IMR-90 (cell line): ENCODE measurements around the gene SLC2A8. TPM values are rescaled to one million over a fixed set of nuclear protein-coding genes. Genes with fewer than 3 reads are reported as not detected.

Experiments used
- ATAC-seq: fragments of 200-7000 bp; cut with Tn5 transposase; 2 replicates; pipeline ENCODE4 v1.9.1; 2020; ENCODE audit warnings: low read depth, mild to moderate bottlenecking, moderate library complexity
- BruUV-seq: library from RNA; stranded (reverse); fragments of 400-500 nt; replicated peaks from 2 replicates; lab custom pipeline; 2021; lab: Mats Ljungman, UMichigan
- CTCF ChIA-PET: fragments of 300-600 bp; formaldehyde crosslinking; extraction: SDS; loops from one replicate; lab custom pipeline; 2021; ENCODE audit warnings: antibody characterized with exemption; lab: Yijun Ruan, JAX
- POLR2A ChIA-PET: fragments of 300-600 bp; sonication (Branson Sonifier 250); formaldehyde crosslinking; loops from one replicate; lab custom pipeline; 2022; ENCODE audit warnings: antibody characterized with exemption; ENCODE audit not compliant: unreplicated experiment; lab: Charles Lee
- DNase-seq: peaks from one replicate; pipeline ENCODE4 v3.0.0; 2013
- H2AFZ ChIP-seq: replicated peaks from 2 replicates; pipeline ENCODE3; 2013; ENCODE audit warnings: low read length, mild to moderate bottlenecking; ENCODE audit not compliant: poor library complexity
- H2AK5ac ChIP-seq: 2 replicates; pipeline ENCODE4 v1.6.1; 2013; ENCODE audit warnings: low read depth, low read length, inconsistent platforms
- H2AK9ac ChIP-seq: replicated peaks from 2 replicates; pipeline ENCODE3; 2013; ENCODE audit warnings: mild to moderate bottlenecking, low read depth, low read length, moderate library complexity; ENCODE audit not compliant: poor library complexity
- H2BK120ac ChIP-seq: 2 replicates; pipeline ENCODE4 v1.6.1; 2013; ENCODE audit warnings: low read depth, low read length, inconsistent platforms
- H2BK15ac ChIP-seq: 3 replicates; pipeline ENCODE4 v1.6.1; 2013; ENCODE audit warnings: low read depth, low read length, inconsistent platforms
- H2BK20ac ChIP-seq: 2 replicates; pipeline ENCODE4 v1.6.1; 2013; ENCODE audit warnings: low read depth, mild to moderate bottlenecking, inconsistent platforms, low read length, moderate library complexity
- H2BK5ac ChIP-seq: 2 replicates; pipeline ENCODE4 v1.6.1; 2013; ENCODE audit warnings: mild to moderate bottlenecking, low read depth, low read length, inconsistent platforms; ENCODE audit not compliant: poor library complexity, severe bottlenecking
- H3K14ac ChIP-seq: replicated peaks from 2 replicates; pipeline ENCODE4 v1.6.1; 2013; ENCODE audit warnings: low read depth, low read length, inconsistent platforms
- H3K18ac ChIP-seq: 2 replicates; pipeline ENCODE4 v1.6.1; 2013; ENCODE audit warnings: low read depth, low read length, control low read depth
- H3K23ac ChIP-seq: 2 replicates; pipeline ENCODE4 v1.6.1; 2013; ENCODE audit warnings: low read depth, low read length, inconsistent platforms
- H3K27ac ChIP-seq: 2 replicates; pipeline ENCODE4 v1.5.1; 2013; ENCODE audit warnings: mild to moderate bottlenecking, control low read depth, low read length; ENCODE audit not compliant: insufficient read depth
- H3K27me3 ChIP-seq: 2 replicates; pipeline ENCODE4 v1.6.1; 2013; ENCODE audit warnings: low read length; ENCODE audit not compliant: control insufficient read depth, insufficient read depth
- H3K36me3 ChIP-seq: 2 replicates; pipeline ENCODE4 v1.6.1; 2013; ENCODE audit warnings: low read length, mixed read lengths; ENCODE audit not compliant: control insufficient read depth, insufficient read depth
- H3K4ac ChIP-seq: 2 replicates; pipeline ENCODE4 v1.6.1; 2013; ENCODE audit warnings: low read depth, low read length, inconsistent platforms
- H3K4me1 ChIP-seq: 2 replicates; pipeline ENCODE4 v1.6.1; 2013; ENCODE audit warnings: low read length, mixed read lengths; ENCODE audit not compliant: control insufficient read depth, insufficient read depth
- H3K4me2 ChIP-seq: 2 replicates; pipeline ENCODE4 v1.6.1; 2013; ENCODE audit warnings: low read depth, mild to moderate bottlenecking, control low read depth, low read length, moderate library complexity
- H3K4me3 ChIP-seq: 2 replicates; pipeline ENCODE4 v1.5.1; 2013; ENCODE audit warnings: low read depth, mild to moderate bottlenecking, control low read depth, low read length, moderate library complexity; ENCODE audit not compliant: insufficient read depth
- H3K56ac ChIP-seq: 2 replicates; pipeline ENCODE4 v1.6.1; 2013; ENCODE audit warnings: low read length, inconsistent platforms; ENCODE audit not compliant: insufficient read depth; ENCODE audit errors: extremely low read depth
- H3K79me1 ChIP-seq, 2 experiments: 2 replicates each; pipeline ENCODE4 v1.6.1; 2013; ENCODE audit warnings: low read length in 2 of 2, inconsistent platforms in 1 of 2, low read depth in 1 of 2
- H3K9ac ChIP-seq: 2 replicates; pipeline ENCODE4 v1.6.1; 2013; ENCODE audit warnings: low read depth, low read length, control low read depth
- H3K9me1 ChIP-seq: 2 replicates; pipeline ENCODE4 v1.6.1; 2013; ENCODE audit warnings: low read length, inconsistent platforms; ENCODE audit not compliant: insufficient read depth
- H3K9me3 ChIP-seq: 2 replicates; pipeline ENCODE4 v1.6.1; 2013; ENCODE audit warnings: low read length; ENCODE audit not compliant: control insufficient read depth, insufficient read depth
- H4K20me1 ChIP-seq: 2 replicates; pipeline ENCODE4 v1.6.1; 2013; ENCODE audit warnings: low read length, inconsistent platforms; ENCODE audit not compliant: insufficient read depth
- H4K5ac ChIP-seq: 2 replicates; pipeline ENCODE4 v1.6.1; 2013; ENCODE audit warnings: mild to moderate bottlenecking, low read depth, low read length, control low read depth
- H4K8ac ChIP-seq, 2 experiments: 2 replicates each; pipeline ENCODE4 v1.6.1; 2013; ENCODE audit warnings: low read depth in 2 of 2, low read length in 2 of 2, control low read depth in 1 of 2, inconsistent platforms in 1 of 2
- H4K91ac ChIP-seq: 2 replicates; pipeline ENCODE4 v1.6.1; 2013; ENCODE audit warnings: low read depth, low read length, inconsistent platforms; ENCODE audit not compliant: insufficient read depth
- CHD1 ChIP-seq: IDR thresholded peaks from 2 replicates; pipeline ENCODE4 v1.6.1; 2012; ENCODE audit warnings: low read depth, low read length, improper control_type of control experiment
- CTCF ChIP-seq: conservative IDR thresholded peaks from 2 replicates; pipeline ENCODE4 v1.5.1; 2012; ENCODE audit warnings: mild to moderate bottlenecking, low read depth, low read length, improper control_type of control experiment
- ELK1 ChIP-seq: fragments of 150-350 bp; IDR thresholded peaks from 2 replicates; pipeline ENCODE4 v1.6.1; 2016; ENCODE audit warnings: low read depth, mild to moderate bottlenecking, low read length, moderate library complexity, borderline replicate concordance
- MAFK ChIP-seq: IDR thresholded peaks from 2 replicates; pipeline ENCODE4 v1.6.1; 2012; ENCODE audit warnings: low read depth, low read length, improper control_type of control experiment
- MAZ ChIP-seq: IDR thresholded peaks from 2 replicates; pipeline ENCODE4 v1.6.1; 2012; ENCODE audit warnings: low read depth, mild to moderate bottlenecking, low read length, improper control_type of control experiment, moderate library complexity, borderline replicate concordance
- NFE2L2 ChIP-seq: fragments of 150-350 bp; IDR thresholded peaks from 2 replicates; pipeline ENCODE4 v1.6.1; 2016; ENCODE audit warnings: low read depth, mild to moderate bottlenecking, low read length
- POLR2A ChIP-seq: IDR thresholded peaks from 2 replicates; pipeline ENCODE4 v1.6.1; 2012; ENCODE audit warnings: mild to moderate bottlenecking, low read depth, low read length
- RCOR1 ChIP-seq: IDR thresholded peaks from 2 replicates; pipeline ENCODE4 v1.6.1; 2012; ENCODE audit warnings: mild to moderate bottlenecking, low read length, improper control_type of control experiment; ENCODE audit not compliant: insufficient replicate concordance
- RFX5 ChIP-seq: IDR thresholded peaks from 2 replicates; pipeline ENCODE4 v1.8.0; 2012; ENCODE audit warnings: low read depth, mild to moderate bottlenecking, low read length, moderate library complexity
- WGBS, 2 experiments: methylation state at CpG; one replicate each; pipeline versions ENCODE4 v1.1.5 to v1.1.7; 2013; ENCODE audit warnings: missing lambda C conversion rate in 2 of 2; ENCODE audit not compliant: insufficient read length in 1 of 2; ENCODE audit errors: extremely low coverage in 2 of 2; 5-methylcytosine and 5-hydroxymethylcytosine counted together
- dilution Hi-C: fragments of 300-500 bp; cut with HindIII; formaldehyde crosslinking; loops from one replicate; pipeline ENCODE4 v1.14.3; 2018; ENCODE audit warnings: low sequenced_read_pairs; ENCODE audit not compliant: unreplicated experiment
- in situ Hi-C: fragments of 300-500 bp; cut with MboI; formaldehyde crosslinking; loops from 3 replicates; pipeline ENCODE4 v1.14.3; 2019; ENCODE audit warnings: low sequenced_read_pairs, inconsistent platforms, mixed read lengths
- intact Hi-C: fragments of 100-400 bp; cut with micrococcal nuclease; formaldehyde crosslinking; loops from 2 replicates; pipeline ENCODE4 v1.10.0; 2022
- polyA plus RNA-seq, 3 experiments: library from polyadenylated mRNA; depleted of rRNA; stranded (reverse); fragments of >200 nt; gene quantifications; 2 replicates each; pipeline ENCODE4 v1.2.3, GENCODE V29; 2012; ENCODE audit warnings: low replicate concordance in 1 of 3
- total RNA-seq: library from RNA; depleted of rRNA; stranded (reverse); fragments of >200 nt; gene quantifications from 2 replicates; pipeline ENCODE4 v1.2.3, GENCODE V29; 2012

SLC2A8 gene
- total and polyA plus RNA-seq, 2 of the 4 experiments (the other 2 are of a cell fraction), result 9.0 to 12.0 TPM

- Histone ChIP-seq H2AK5ac (no peak overlapping the region), H3K4me3 (no peak overlapping the region), H3K14ac (no peak overlapping the region), H3K4me2 (no peak overlapping the region), H3K9me1 (no peaks in the 10 kb centered on the region; the same call in 1 of the 2 replicates), H4K20me1 (no peaks in the 10 kb centered on the region), H3K4me1 (no peaks in the 10 kb centered on the region), H2BK120ac (no peak overlapping the region), H2AK9ac (no peak overlapping the region), H2BK5ac (no peak overlapping the region), H3K9me3 (no peaks in the 10 kb centered on the region), H3K27ac (no peak overlapping the region), H3K79me1 (no peaks in the 10 kb centered on the region), H3K9ac (no peak overlapping the region), H3K27me3 (peaks cover 18% of the 10 kb centered on the region), H3K23ac (no peak overlapping the region), H3K36me3 (no peaks in the 10 kb centered on the region), H3K18ac (no peak overlapping the region), H2AFZ (no peak overlapping the region), H2BK20ac (no peak overlapping the region), H2BK15ac (no peak overlapping the region), H4K8ac (no peak overlapping the region), H4K91ac (no peak overlapping the region), H3K56ac (no peak overlapping the region), H4K5ac (no peak overlapping the region), H3K4ac (no peak overlapping the region)
- intact Hi-C loops (no loop called here), in situ Hi-C loops (no loop called here), dilution Hi-C loops (no loop called here)
- CTCF ChIA-PET, result interaction anchor here (0.6 kb wide), 1 partner anchor 28 kb away, joined by 3 read pairs; the partner anchor contains the start of gene SLC2A8
- 80% methylated on average over 1 of the region's 8 CpGs; no CpG with 5 or more reads in 1 of the 2 experiments for WGBS, 2 experiments
- no peak for ATAC-seq
- POLR2A ChIA-PET, result no interaction called here
- no peak for TF ChIP-seq MAFK
- no peak for TF ChIP-seq ELK1
- TF ChIP-seq NFE2L2, result no peak
- no peak for TF ChIP-seq POLR2A
- no peak for TF ChIP-seq RCOR1
- TF ChIP-seq MAZ, result no peak
- no peak for TF ChIP-seq CHD1
- TF ChIP-seq CTCF, result no peak
- TF ChIP-seq RFX5, result no peak
- BruUV-seq, result no TSS peak
- DNase-seq, result no peak
Observed at GRCh38 chr9:127369428-127369827, 27.5 kb upstream of the SLC2A8 start.
